CD1c-positive myeloid dendritic cell (primary cell): ENCODE measurements around the gene WDR59.
"Not testable (repeated sequence)": the region's sequence is repeated elsewhere in the genome, so short reads cannot be mapped to it uniquely, and the experiment has no call there.

ENCODE experiments used
- DNase-seq: peaks from one replicate; pipeline ENCODE4 v3.0.0-alpha.2; 2016; ENCODE audit errors: extremely low spot score

WDR59 gene

DNA sequence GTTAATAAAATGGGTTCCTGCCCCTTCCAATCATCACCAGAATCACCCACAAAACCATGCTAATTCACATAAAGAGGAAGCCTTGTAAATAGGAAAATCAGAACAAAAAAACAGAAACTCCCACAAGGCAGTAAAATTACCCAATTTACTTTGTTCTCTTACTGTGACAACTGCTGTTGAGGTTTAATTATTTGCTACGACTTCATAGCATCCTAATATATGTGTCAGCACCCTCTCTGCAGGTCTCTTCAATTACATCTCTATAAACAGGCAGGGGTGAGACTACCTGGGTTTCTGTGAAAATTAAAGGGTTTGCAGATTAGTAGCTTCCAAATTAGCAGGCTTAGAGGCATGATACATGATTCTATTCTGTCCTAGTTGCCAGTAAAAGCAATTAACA lies 2.7 kb downstream of the WDR59 start:
- peak; percentile 10 for DNase-seq

DNA sequence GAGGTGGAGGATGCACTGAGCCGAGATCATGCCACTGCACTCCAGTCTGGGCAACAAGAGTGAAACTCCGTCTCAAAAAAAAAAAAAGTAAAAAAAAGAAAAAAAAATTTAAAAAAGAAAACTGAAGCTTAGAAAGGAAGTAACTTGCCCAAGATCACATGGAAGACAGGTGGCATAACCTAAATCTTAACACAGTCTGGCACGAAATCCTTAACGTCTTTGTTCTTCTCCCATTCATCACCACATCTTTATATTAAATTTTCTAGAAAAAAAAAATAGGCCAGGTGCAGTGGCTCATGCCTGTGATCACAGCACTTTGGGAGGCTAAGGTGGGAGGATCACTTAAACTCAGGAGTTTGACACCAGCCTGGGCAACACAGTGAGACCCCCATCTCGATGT lies 9.3 kb downstream of the WDR59 start:
- DNase-seq = no peak

GRCh38 chr16:74973304-74973703 lies 11.6 kb downstream of the WDR59 start:
- no peak for DNase-seq

GRCh38 chr16:74954763-74955162 lies 30.2 kb downstream of the WDR59 start:
- DNase-seq = no peak

DNA sequence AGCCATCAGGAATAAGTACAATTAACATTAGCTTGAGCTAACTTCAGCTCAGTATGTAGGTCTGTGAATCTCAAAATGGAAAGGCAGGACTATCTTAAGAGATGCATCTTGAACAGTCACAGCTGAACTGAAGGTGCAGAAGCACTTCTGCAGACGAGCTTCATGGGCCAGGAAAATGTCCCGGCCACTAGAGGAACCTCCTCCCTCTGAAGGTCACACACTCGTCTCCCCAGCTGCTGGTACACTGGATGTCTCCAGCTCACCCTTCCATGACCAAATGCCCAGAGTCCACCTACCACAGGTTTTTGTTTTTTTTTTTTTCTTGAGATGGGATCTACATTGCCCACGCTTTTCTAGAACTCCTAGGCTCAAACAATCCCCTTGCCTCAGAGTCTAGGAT lies 33.2 kb downstream of the WDR59 start:
- no peak for DNase-seq

DNA sequence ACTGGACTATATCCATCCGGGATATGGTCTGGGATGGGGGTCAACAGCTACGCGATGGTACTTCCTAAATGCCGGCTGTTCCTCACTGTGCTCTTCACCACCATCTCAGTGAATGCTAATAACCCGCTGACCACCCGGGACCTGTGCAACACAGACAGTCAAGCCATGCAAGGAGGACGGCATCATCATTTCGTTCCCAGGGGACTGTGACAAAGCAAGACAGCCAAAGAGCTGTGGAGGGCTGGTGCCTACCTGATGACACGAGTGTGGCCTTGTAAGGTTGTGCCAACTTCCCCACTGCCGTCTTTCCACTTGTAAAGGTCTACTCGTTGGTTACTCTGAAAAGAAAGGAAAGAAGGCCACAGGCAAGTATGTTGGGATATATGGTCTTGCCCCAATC lies 33.7 kb downstream of the WDR59 start:
- DNase-seq = no peak

DNA sequence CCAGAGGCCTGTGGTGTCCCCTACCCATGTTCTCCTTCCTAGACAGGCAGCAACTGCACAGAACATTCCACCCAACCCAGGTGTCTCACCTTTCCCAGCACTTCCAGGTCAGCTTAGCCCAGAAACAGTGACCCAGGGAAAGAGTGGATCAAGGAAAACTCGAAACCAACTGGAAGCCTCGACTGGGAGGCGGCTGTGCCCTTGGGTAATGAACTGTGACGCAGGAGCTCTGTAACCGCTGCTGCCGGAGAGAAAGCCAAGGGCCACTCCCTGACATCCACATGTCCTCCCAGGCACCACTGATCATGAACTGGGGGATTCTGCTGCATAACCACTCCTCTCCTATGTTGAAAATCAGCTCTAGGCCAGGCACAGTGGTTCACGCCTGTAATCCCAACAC lies 34.4 kb downstream of the WDR59 start:
- DNase-seq = no peak

- DNase-seq = no peak
These were observed 35.6 kb downstream of the WDR59 start for GRCh38 chr16:74949309-74949708.

DNA sequence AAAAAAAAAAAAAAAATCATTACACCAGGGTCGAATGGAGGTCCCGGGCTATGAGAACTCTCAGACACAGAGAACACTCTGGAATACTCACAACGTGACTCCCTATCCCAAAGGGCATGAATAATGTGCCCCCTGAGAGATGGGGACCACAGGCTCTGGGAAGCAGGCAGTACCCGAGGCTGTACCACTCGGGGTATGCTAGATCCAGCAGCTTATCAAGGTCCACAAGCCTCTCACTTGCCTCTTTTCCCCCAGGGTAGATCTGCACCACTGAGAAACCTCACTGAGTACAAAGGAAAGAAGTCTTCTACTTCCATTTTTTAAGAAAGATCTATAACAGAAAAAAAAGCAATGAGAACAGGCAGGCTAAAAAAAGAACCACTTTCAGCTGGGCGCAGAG lies 40.5 kb downstream of the WDR59 start:
- no peak for DNase-seq

DNA sequence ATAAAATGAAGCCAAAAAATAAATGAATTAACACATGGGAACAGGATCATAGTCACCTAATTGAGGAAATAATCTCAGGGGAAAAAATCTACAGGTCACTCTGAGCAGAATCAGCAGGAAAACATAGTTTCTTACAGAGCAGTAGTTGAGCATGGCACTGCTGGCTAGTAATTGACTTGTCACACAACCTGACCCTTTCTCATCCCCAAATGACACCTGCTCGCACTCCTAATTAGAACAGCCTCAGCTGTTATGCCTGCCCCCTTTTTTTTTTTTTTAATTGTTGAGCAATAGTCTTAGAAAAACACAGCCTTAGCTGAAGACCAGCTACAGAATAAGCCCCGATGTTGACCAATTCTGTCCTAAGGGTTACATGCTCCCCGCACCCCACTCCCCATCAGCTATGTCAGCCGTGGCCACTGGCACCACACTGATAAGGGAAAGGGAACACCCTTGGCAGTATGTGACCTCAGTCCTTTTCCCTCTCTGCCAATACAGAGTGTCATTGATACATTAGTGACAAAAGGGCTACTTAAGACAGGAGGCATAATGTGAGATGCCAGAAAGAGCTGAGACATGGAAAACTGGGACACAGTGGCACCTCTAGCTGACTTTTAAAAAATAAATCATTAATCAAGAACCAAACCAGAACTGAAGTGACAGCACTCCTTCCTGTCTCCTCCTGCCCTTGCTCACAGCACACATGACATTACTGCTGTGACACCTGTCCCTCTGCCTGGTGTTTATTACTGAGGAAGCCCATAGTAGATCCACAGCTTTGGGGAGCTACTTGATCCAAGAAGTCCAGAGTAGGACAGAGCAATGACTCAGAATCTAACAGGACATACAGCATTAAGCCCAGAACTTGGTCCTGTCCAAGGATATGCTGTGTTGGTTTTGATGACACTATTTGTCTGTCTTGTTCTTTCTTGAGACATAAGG lies 41.7 kb downstream of the WDR59 start:
- no peak for DNase-seq

- DNase-seq = no peak
These were observed 42.4 kb downstream of the WDR59 start for GRCh38 chr16:74942566-74942965.

GRCh38 chr16:74939688-74940087 lies 45.2 kb downstream of the WDR59 start:
- DNase-seq = no peak

DNA sequence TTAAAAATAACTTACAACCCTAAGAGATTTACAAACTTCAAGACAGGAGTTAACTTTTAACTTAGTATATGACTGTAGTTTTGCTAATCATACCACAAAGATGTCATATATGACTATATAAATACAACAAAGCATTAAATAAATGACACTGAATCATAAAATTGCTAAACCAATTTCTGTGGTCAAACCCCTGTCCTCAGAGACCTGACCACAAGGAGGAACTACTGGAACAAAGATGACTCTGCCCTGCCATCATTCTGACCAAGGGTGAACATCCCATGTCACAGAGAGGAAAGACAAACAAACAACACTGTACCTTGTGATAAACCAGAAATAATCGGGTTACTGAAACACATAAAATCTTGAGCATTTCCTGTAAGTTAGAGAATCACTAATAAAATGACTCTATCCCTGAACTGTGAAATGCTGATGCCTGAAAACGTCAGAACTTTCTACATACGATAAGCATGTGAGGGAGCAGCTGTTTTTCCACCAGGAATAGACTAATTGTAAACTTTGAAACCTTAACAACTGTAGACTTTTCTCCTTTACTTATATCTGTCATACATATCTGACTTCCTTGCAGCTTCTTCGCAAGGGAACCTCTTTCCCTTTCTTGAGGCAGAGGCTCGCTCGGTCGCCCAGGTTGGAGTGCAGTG lies 47.9 kb downstream of the WDR59 start:
- peak; percentile 82 for DNase-seq

DNA sequence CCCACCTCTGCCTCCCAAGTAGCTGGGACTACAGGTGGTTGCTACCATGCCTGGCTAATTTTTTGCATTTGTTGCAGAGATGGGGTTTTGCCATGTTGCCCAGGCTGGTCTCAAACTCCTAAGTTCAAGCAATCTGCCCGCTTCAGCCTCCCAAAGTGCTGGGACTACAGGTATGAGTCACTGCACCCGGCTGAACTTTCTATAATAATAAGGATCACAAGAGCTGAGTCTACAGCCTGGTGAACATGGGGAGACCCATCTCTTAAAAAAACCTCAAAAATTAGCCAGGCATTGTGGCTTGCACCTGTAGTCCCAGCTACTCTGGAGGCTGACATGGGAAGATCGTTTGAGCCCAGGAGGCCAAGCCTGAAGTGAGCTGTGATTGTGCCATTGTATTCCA lies 53.5 kb downstream of the WDR59 start:
- DNase-seq = no peak

DNA sequence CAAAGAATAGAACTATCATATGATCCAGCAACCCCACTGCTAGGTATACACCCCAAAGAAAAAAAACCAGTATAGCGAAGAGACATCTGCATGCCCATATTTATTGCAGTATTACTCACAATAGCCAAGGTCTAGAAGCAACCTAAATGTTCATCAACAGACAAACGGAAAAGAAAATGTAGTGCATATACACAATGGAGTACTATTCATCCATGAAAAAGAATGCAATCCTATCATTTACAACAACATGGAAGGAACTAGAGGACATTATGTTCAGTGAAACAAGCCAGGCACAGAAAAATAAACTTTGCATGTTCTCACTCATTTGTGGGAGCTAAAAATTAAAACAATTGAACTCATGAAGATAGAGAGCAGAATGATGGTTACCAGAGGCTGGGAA lies 55.3 kb downstream of the WDR59 start:
- no peak for DNase-seq

DNA sequence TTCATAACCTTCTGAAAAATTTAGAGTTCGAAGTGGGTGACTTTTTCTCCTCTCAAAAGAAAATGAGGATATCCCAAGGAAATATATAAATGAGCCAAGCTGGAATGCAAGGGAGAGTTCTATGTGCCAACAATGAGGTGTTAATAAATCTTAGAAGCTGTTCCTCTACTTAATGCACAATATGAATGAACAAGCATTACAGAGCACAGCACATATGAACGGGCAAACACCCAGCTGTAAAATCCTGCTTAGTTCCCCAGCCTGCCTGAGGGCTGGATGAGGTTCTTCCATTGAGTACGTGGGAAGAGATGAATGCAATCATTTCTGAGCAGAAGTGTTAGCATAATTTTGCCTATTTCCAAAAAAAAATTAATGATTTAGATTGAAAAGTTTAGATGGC lies 58.1 kb downstream of the WDR59 start:
- no peak for DNase-seq

- DNase-seq = no peak
These were observed 61.0 kb downstream of the WDR59 start for GRCh38 chr16:74923766-74924460.

DNA sequence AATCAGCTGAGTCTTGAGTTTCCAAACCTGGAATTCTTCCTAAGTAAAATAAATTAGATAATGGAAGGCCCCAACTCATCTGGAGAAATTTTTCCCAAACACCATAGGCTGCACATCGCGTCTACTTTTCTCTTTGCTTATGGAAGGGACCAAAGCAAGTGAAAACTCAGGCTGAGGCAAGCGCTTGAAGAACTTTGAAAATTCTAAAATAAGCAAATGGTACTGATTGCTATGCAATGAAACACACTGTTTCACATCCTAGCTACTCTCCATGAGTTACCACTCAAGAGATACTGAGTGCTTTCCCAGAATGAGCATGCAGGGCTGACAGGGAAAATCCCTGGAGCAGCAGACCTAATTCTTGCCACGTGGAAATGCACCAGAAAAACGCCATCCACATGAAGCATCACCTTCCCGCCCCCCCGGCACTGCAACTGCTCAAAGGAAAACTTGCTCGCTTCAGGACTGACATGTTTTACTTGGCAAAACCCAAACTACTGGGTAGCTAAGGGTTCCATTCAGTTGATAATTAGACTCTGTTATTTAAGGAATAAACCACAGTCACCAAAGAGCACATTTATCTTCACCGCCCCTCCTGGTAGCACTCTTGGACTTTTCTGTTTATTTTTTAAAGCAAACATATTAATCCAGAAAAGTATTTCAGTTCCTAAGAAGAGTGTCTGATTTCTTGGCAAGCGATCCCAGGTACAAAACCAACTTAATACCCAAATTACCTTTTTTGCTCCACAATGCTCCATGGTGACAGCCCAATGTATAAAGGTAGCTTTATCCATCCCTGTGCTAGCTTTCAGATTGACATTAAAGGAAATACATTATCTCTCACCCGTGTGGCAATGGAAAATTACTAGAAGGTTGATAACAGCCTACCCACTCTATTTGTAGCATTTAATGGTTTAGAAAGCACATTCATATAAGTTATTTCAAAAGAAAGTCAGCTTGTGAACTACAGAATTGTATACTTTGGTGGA lies 62.5 kb downstream of the WDR59 start:
- DNase-seq = no peak

DNA sequence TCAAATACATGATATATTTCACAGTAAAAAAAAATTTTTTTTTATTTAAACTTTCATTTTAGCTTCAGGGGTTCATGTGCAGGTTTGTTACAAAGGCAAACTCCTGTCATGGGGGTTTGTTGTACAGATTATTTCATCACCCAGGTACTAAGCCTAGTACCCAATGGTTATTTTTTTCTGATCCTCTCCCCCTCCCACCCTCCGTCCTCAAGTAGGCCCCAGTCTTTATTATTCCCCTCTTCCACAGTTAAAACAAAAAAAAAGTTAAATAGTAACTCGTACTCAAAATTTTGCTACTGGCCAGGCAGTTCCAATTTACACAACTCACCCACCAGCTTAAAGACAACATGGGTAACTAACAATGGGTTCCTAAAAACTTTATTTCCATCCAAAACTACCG lies 63.9 kb downstream of the WDR59 start:
- DNase-seq = no peak

DNA sequence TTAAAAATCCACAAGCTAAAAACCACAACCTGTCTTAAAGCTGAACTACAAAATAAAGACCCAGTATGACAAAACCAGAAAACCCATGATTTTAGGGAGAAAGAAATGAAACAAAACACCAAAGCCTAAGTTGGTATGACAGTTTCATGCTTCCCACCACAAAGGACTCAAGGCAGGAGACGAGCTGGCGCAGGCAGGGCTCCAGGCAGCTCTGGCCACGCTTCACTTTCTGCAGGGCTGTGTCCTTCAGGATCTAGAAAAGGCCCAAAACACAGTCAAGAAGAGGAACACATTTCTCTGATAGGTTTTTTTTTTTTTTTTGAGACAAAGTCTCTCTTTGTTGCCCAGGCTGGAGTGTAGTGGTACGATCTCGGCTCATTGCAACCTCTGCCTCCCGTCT lies 75.3 kb downstream of the WDR59 start:
- no peak for DNase-seq

DNA sequence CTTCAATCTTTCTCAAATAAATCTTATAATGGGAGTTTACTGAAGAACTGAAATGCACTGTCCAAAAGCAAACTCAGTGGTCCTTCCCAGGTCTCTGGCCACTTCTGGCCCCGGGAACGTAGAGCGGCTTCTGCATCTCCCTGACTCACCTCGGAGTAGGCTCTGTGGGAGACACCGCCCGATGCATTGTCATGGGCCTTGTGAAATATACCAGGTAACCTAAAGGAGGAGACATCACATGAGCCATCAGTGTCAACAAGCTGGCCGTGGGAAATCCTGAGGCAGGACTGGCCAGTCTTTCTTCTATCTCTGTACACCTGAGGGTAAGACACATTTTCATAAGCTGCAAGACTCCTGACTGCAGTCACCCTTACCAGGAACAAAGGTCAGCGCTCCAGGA lies 76.2 kb downstream of the WDR59 start:
- DNase-seq = not testable (repeated sequence)
